ENCODE measurements around the gene SNN. TPM values are rescaled to one million over a fixed set of nuclear protein-coding genes. Genes with fewer than 3 reads are reported as not detected.

Gene SNN
- total and polyA plus RNA-seq, 2 of the 8 experiments (the other 6 are each of a cell fraction or from before 2014, with no cell fraction given): 37.4 to 66.9 TPM

- FAIRE-seq: no peak
- H3K4me2 ChIP-seq (ENCODE audit: insufficient read depth in 1 of 2, low read depth in 2 of 2, low read length in 2 of 2): no peak overlapping the region
- H3K4me3 ChIP-seq (ENCODE audit: extremely low read depth in 1 of 4, insufficient read depth in 2 of 4, low read depth in 3 of 4, low read length in 4 of 4): no peak overlapping the region
- no peak overlapping the region for H2BK20ac ChIP-seq (ENCODE audit: low read length)
- H2BK120ac ChIP-seq (replicated peaks; ENCODE audit: low read depth, low read length): no peak overlapping the region
- H3K4ac ChIP-seq (replicated peaks; ENCODE audit: insufficient read length, low read depth, low read length): no peak overlapping the region
- no peak for DNase-seq (ENCODE audit: low read depth in 1 of 2, low spot score in 2 of 2)
- no peak overlapping the region for H3K27ac ChIP-seq (ENCODE audit: low read depth, low read length)
- no peak overlapping the region for H2BK5ac ChIP-seq (ENCODE audit: low read depth, low read length)
- no peak overlapping the region for H3K14ac ChIP-seq (ENCODE audit: insufficient read length)
- no peak overlapping the region for H4K91ac ChIP-seq (replicated peaks; ENCODE audit: insufficient read length, low read length)
- H2BK15ac ChIP-seq (ENCODE audit: low read length): 0 out of 2 replicates have a peak overlapping the region, but pooled peaks have one; percentile 46
- ChIA-PET POLR2A (ENCODE audit: partially characterized antibody) (interaction anchor here (1.3 to 2.4 kb wide), 2 partner anchors 17 to 22 kb away, joined by 3 to 11 read pairs; no protein-coding TSS in a partner anchor), CTCF (ENCODE audit: partially characterized antibody) (interaction anchor here (0.6 to 1.6 kb wide), 5 partner anchors 8 to 413 kb away, joined by 3 to 4 read pairs (median 3); a partner anchor contains a TSS)
- H3K36me3 ChIP-seq (ENCODE audit: control insufficient read depth in 2 of 4, insufficient read depth in 4 of 4, low read length in 3 of 4): no peaks in the 10 kb centered on the region
- WGBS, 2 experiments (ENCODE audit: extremely low coverage in 1 of 2, insufficient coverage in 1 of 2, insufficient read length in 1 of 2, insufficient replicate concordance in 2 of 2, low coverage in 1 of 2, low lambda C conversion rate in 2 of 2, missing lambda C conversion rate in 1 of 2): 85% methylated on average over 2 of the region's 2 CpGs; no CpG with 5 or more reads in 1 of the 2 experiments
- H3K9ac ChIP-seq (replicated peaks in 1 of 4; ENCODE audit: extremely low read depth in 1 of 4, low read depth in 3 of 4, low read length in 3 of 4): no peak overlapping the region
- no peak overlapping the region for H2AK5ac ChIP-seq (ENCODE audit: low read depth, low read length)
- H2BK12ac ChIP-seq (ENCODE audit: low read depth, low read length): 0 out of 2 replicates have a peak overlapping the region, but pooled peaks have one; percentile 60
- H3K9me3 ChIP-seq (ENCODE audit: insufficient read depth in 2 of 2, low read depth in 1 of 2, low read length in 1 of 2): no peaks in the 10 kb centered on the region
- H4K8ac ChIP-seq (ENCODE audit: extremely low read depth, insufficient read depth, low read length): no peak overlapping the region
- no peak overlapping the region for H3K23ac ChIP-seq (ENCODE audit: insufficient read length)
- H3K56ac ChIP-seq (replicated peaks; ENCODE audit: insufficient read length, low read depth, low read length): no peak overlapping the region
- H4K5ac ChIP-seq (ENCODE audit: insufficient read length, low read depth, low read length): no peak overlapping the region
- no peaks in the 10 kb centered on the region for H3K23me2 ChIP-seq (ENCODE audit: low read depth, low read length)
- H3K27me3 ChIP-seq (replicated peaks in 1 of 4; ENCODE audit: control insufficient read depth in 3 of 4, extremely low read depth in 1 of 4, insufficient read depth in 3 of 4, low read length in 3 of 4): no peaks in the 10 kb centered on the region
- H4K20me1 ChIP-seq (replicated peaks in 1 of 2; ENCODE audit: control insufficient read depth in 1 of 2, insufficient read depth in 2 of 2, low read length in 2 of 2): no peaks in the 10 kb centered on the region
- H3K4me1 ChIP-seq (replicated peaks in 1 of 4; ENCODE audit: control insufficient read depth in 3 of 4, insufficient read depth in 4 of 4, low read length in 3 of 4): peaks cover 5 to 15% (median 7%) of the 10 kb centered on the region in 4 experiments
- H3K18ac ChIP-seq (ENCODE audit: extremely low read depth, low read length): no peak overlapping the region; the same call in 1 of the 2 replicates
- H3K79me1 ChIP-seq (ENCODE audit: low read depth, low read length): no peaks in the 10 kb centered on the region
- no peak overlapping the region for H2AFZ ChIP-seq (ENCODE audit: low read length)
- no peaks in the 10 kb centered on the region for H3K79me2 ChIP-seq (ENCODE audit: control insufficient read depth in 1 of 2, insufficient read depth in 2 of 2, low read length in 2 of 2)
- TF ChIP-seq TEAD4 (IDR thresholded peaks at IDR 0.05; ENCODE audit: low read depth, low read length) (no peak), EP300 (IDR thresholded peaks at IDR 0.05; ENCODE audit: borderline replicate concordance in 1 of 2, low read depth in 2 of 2, low read length in 2 of 2) (no peak), SAP30 (IDR thresholded peaks at IDR 0.05; ENCODE audit: insufficient read depth, insufficient replicate concordance, low read length) (no peak), SP1 (IDR thresholded peaks at IDR 0.05; ENCODE audit: low read depth, low read length) (no peak), BCL11A (IDR thresholded peaks at IDR 0.05; ENCODE audit: low read depth in 2 of 2, low read length in 2 of 2) (no peak), MAX (IDR thresholded peaks at IDR 0.05) (no peak), TCF12 (IDR thresholded peaks at IDR 0.05; ENCODE audit: low read depth, low read length) (no peak)
Observed at GRCh38 chr16:11619327-11619851, 48.9 kb upstream of the SNN start.
